ENCODE measurements around the gene PROK1. TPM values are rescaled to one million over a fixed set of nuclear protein-coding genes. Genes with fewer than 3 reads are reported as not detected.

PROK1 gene
- total RNA-seq, 2 donors from 2014 or later = 10.7 to 75.3 TPM

- no peak for DNase-seq (ENCODE audit: low spot score)
- TF ChIP-seq POLR2AphosphoS5 (IDR thresholded peaks at IDR 0.05) = no peak
Measured at GRCh38 chr1:110472546-110472945, 21.6 kb downstream of the PROK1 start.

GRCh38 chr1:110474444-110474843 lies 23.5 kb downstream of the PROK1 start:
- no peak for DNase-seq (ENCODE audit: low spot score)
- intact Hi-C loops (cut with DNase I) = no loop called here
- Histone ChIP-seq H3K27ac (no peak overlapping the region), H3K27me3 (replicated peaks; ENCODE audit: insufficient read depth) (no peaks in the 10 kb centered on the region), H3K9me3 (no peaks in the 10 kb centered on the region), H3K36me3 (no peaks in the 10 kb centered on the region), H3K4me3 (no peak overlapping the region), H3K4me1 (replicated peaks) (no peaks in the 10 kb centered on the region)
- no peak for TF ChIP-seq CTCF (IDR thresholded peaks at IDR 0.05)
- no peak for TF ChIP-seq POLR2AphosphoS5 (IDR thresholded peaks at IDR 0.05)
- no peak for TF ChIP-seq POLR2A (IDR thresholded peaks at IDR 0.05)
- 90% methylated on average over 6 of the region's 6 CpGs for WGBS

More at GRCh38 chr1:110472546-110472945, 21.6 kb downstream of the PROK1 start:
- H3K9me3 ChIP-seq = no peaks in the 10 kb centered on the region
- intact Hi-C loops (cut with DNase I) = no loop called here
- no peaks in the 10 kb centered on the region for H3K36me3 ChIP-seq
- H3K4me1 ChIP-seq (replicated peaks) = no peaks in the 10 kb centered on the region
- H3K27ac ChIP-seq = no peak overlapping the region
- no peak overlapping the region for H3K4me3 ChIP-seq
- H3K27me3 ChIP-seq (replicated peaks; ENCODE audit: insufficient read depth) = no peaks in the 10 kb centered on the region
- WGBS = 79% methylated on average over 10 of the region's 10 CpGs

- TF ChIP-seq POLR2A (IDR thresholded peaks at IDR 0.05) (no peak), POLR2AphosphoS5 (IDR thresholded peaks at IDR 0.05) (no peak), CTCF (IDR thresholded peaks at IDR 0.05) (no peak)
- H3K27me3 ChIP-seq (replicated peaks; ENCODE audit: insufficient read depth) = no peaks in the 10 kb centered on the region
- DNase-seq (ENCODE audit: low spot score) = no peak
- H3K27ac ChIP-seq = no peak overlapping the region
- intact Hi-C loops (cut with DNase I) = no loop called here
- no peak overlapping the region for H3K4me3 ChIP-seq
- H3K9me3 ChIP-seq = no peaks in the 10 kb centered on the region
- 90% methylated on average over 5 of the region's 5 CpGs for WGBS
- no peaks in the 10 kb centered on the region for H3K36me3 ChIP-seq
- no peaks in the 10 kb centered on the region for H3K4me1 ChIP-seq (replicated peaks)
Measured at GRCh38 chr1:110475362-110476027, 24.5 kb downstream of the PROK1 start.

- Histone ChIP-seq H3K4me1 (replicated peaks) (no peaks in the 10 kb centered on the region), H3K9me3 (no peaks in the 10 kb centered on the region), H3K27me3 (replicated peaks; ENCODE audit: insufficient read depth) (no peaks in the 10 kb centered on the region), H3K4me3 (no peak overlapping the region), H3K36me3 (no peaks in the 10 kb centered on the region), H3K27ac (no peak overlapping the region)
- intact Hi-C loops (cut with DNase I) = no loop called here
- 37% methylated on average over 10 of the region's 10 CpGs for WGBS
- TF ChIP-seq POLR2A (IDR thresholded peaks at IDR 0.05) (no peak), POLR2AphosphoS5 (IDR thresholded peaks at IDR 0.05) (no peak), CTCF (IDR thresholded peaks at IDR 0.05) (no peak)
- DNase-seq (ENCODE audit: low spot score) = no peak
Measured at GRCh38 chr1:110476028-110476765, 25.2 kb downstream of the PROK1 start.

- intact Hi-C loops (cut with DNase I) = no loop called here
- Histone ChIP-seq H3K9me3 (no peaks in the 10 kb centered on the region), H3K4me3 (no peak overlapping the region), H3K27ac (no peak overlapping the region), H3K4me1 (replicated peaks) (no peaks in the 10 kb centered on the region), H3K36me3 (no peaks in the 10 kb centered on the region), H3K27me3 (replicated peaks; ENCODE audit: insufficient read depth) (no peaks in the 10 kb centered on the region)
- no peak for TF ChIP-seq CTCF (IDR thresholded peaks at IDR 0.05)
- peak; percentile 39 for TF ChIP-seq POLR2AphosphoS5 (IDR thresholded peaks at IDR 0.05)
- no peak for TF ChIP-seq POLR2A (IDR thresholded peaks at IDR 0.05)
- 71% methylated on average over 2 of the region's 2 CpGs for WGBS
- no peak for DNase-seq (ENCODE audit: low spot score)
Measured at GRCh38 chr1:110477041-110477440, 26.1 kb downstream of the PROK1 start.

All from prostate gland (tissue), 2 donors.